ENCODE data around the gene FGA.

Gene FGA

DNA sequence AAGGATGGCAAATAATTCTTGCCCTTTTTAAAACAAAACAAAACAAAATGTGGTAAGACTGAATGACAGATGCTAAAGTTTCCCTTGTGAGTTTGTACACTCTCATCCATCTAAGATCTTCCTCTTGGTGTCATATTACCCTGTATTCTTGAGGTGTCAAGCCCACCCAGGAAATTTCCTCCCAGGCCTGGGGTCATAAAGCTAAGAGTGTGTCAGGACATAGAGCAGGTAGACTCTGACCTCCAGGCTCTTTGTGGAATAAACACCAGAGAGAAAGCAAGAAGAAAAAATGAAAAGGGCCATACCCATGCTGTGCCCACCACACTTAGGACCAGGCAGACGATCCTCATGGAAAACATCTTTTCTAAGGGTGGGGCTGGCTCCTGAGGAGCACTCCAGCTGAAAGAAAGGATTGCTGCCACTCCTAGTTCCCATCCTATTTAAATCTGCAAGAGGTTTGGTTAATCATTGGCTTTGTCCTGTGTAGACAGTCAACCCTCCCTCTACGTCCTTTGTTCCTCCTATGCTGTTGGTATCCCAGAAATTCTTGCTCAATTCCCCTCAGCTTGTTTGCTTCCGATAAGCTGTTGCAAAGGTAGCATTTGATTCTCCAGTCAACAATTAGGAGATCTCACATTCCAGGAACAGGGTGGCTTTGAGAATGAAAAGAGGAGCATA, at the start of gene FGA:
FGA (minus strand) TSS at position 414 of the 678 bp plus-strand sequence; CDS start at position 359, 55 bp downstream.
- no peak for DNase-seq (ENCODE audit: low read depth in 2 of 3, low spot score in 2 of 3)

DNA sequence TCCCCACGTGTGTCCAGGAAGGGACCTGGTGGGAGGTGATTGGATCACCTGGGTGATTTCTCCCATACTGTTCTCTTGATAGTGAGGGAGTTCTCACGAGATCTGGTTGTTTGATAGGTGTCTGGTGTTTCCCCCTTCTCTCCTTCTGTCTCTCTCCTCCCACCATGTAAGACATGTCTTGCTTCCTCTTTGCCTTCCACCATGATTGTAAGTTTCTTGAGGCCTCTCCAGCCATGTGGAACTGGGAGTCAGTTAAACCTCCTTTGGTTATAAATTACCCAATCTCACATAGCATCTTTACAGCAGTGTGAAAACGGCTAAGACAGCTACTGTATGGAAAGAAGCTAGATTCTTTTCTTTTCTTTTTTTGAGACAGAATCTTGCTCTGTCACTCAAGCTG, 43.5 kb upstream of the FGA start:
- DNase-seq (ENCODE audit: low read depth in 2 of 3, low spot score in 2 of 3): no peak

DNA sequence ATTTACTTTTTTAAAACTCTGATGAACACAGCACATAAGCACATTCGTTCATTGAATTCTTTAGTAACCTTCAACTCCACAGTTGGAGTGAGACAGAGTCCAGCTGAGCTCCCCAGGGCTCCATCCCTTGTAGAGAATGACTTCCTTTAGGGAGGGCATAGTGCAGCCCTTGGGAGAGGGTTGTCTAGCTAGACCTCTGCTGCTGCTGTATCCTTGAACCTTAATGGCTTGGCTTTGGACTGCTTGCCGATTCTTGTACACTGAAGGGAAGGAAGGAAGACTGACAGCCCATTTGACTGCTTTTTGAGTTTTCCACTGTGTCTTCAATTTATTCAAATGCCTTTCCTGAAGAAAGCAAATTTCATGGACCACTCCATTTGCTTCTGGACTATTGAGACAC, 41.3 kb upstream of the FGA start:
- DNase-seq (ENCODE audit: low read depth in 2 of 3, low spot score in 2 of 3): no peak

DNA sequence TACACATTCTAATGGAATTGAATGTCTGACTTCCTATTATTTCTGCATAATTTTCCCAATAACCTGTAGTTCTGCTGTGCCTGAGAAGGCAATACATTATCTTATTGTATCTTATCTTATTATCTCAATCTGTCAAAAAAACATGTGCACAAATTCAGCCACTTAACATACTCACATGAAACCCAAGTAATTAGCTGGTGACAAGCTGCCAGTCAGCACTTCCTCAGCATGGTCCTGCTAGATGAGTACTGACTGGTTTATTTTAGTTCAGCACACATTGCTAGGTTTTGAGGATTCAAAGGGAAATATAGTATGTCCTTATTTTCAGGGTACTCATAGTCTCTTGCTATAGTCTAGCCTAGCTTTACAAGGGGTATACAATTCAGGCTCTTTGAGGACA, 39.8 kb upstream of the FGA start:
- no peak for DNase-seq (ENCODE audit: low read depth in 2 of 3, low spot score in 2 of 3)

DNA sequence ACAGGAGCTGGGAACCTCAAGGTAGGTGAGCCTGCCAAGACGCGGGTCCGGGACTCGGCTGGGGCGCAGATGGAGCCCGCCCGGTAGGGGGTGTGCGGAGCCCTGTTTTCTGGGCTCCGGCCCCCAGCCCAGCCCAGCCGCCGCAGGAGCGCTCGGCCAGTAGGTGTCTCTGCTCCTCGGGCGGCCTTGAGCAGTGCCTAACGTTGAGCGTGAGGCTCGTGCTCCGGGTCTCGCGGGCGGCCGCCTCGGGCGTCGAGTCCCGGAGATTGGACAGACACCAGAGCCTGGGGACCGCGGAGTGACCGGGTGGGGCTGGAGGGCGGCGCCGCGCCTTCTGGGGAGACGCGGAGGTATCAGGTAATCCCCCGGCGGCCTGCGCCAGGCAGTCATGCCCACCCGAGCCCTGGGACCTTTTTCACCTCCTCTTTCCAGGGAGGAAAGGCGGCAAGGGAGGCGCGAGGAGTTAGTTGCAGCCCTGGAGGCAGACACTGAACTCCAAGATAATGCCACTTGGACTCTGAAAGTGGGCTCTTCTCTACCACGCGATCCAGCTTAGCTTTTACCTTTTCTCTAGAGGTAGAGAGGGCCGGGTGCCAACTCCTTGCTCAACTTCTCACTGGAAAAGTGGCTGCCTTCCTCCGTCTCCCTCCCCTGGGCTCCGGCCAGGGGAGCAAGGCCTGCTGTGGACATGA, 36.4 kb upstream of the FGA start:
- peak; percentile 10 to 32 (median 13) for DNase-seq (ENCODE audit: low read depth in 2 of 3, low spot score in 2 of 3)

DNA sequence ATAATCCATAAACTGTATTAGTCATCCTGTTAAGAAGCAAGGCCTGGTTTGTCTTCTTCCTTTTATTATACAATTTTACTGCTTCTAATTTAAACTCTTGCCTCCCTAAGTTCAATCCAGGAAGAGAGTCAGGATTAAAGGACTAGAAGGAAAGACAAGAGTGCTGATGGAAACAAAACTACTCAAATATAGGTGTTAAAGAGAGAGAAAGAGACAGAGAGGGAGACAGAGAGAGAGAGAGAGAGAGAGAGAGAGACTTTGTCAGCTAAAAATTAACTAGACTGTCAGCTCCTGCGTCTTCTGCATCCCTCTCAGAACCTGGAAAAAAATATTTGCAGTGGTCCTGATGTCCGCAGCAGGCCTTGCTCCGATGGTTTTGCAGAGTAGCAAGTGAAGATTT, 35.4 kb upstream of the FGA start:
- DNase-seq (ENCODE audit: low read depth in 2 of 3, low spot score in 2 of 3): no peak

DNA sequence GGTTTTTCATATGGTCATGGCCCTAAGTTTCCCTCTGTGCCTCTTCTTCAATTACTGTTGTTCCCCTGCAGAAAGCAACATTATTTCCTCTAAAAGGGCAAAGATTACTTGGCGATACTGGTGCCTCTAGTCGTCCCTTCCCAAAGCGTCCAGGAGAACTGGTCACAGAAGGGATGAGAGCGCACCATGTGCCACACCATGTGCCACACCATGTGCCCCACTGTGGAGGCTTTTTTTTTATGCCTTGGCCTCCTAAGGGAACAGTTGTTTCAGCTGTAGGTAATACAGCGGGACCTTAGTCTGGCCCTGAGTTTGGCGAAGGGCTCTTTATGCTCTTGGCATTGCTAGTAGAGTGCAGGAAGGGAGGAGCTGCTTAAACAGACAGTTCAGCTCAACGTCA, 33.5 kb upstream of the FGA start:
- DNase-seq (ENCODE audit: low read depth in 2 of 3, low spot score in 2 of 3): no peak

DNA sequence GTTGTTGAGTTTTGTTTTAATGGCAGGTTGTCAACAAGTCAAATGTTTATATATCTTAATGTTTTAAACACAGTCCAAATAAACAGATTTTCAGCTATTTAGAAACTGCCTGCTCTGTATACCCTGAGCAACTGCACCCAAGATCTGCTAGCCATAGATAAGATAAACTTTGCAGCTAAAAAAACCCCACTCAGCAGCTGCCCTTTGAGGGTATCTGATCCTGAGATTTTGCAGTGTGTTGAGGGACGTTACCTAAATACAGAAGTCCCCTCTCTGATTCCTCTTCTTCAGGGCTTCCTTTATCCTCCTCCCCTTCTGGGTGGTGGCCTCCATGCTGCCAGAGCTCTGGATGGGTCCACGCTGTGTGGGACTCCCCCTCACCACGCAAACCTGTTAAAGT, 32.9 kb upstream of the FGA start:
- no peak for DNase-seq (ENCODE audit: low read depth in 2 of 3, low spot score in 2 of 3)

DNA sequence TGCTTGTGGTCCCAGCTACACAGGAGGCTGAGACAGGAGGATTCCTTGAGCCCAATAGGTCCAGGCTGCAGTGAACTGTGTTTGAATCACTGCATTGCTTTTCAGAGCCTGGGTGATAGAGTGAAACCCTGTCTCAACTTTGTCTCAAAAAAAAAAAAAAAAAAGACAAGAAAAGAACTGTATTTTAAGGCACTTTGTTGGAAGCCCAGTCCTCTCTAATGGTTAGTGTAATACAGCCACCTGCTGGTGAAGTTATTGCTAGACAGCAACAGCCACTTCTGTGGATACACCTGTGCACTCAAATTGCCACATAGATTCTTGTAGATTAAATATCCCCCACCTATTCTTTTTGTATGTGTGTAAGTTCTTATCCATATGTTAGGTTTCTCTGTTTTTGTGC, 32.1 kb upstream of the FGA start:
- DNase-seq (ENCODE audit: low read depth in 2 of 3, low spot score in 2 of 3): no peak

DNA sequence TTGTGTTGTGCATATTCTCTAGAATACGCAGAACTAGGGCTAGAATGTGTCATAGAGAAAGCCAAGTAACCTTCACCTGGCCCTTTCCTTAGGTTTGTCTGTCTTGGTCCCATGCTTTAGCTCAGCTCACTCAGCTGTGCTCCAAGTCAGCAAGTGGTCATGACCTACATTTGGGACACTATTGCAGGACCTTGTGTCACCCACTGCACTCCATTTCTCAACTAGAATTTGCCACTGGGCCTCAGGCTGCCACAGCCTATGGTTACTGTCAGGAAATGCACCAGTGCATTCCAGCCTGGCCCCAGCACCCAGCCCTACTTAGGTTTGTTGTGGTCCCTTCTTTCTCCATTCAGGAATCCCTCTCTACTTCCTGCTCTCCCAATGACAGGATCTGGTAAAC, 29.6 kb upstream of the FGA start:
- DNase-seq (ENCODE audit: low read depth in 2 of 3, low spot score in 2 of 3): no peak

DNA sequence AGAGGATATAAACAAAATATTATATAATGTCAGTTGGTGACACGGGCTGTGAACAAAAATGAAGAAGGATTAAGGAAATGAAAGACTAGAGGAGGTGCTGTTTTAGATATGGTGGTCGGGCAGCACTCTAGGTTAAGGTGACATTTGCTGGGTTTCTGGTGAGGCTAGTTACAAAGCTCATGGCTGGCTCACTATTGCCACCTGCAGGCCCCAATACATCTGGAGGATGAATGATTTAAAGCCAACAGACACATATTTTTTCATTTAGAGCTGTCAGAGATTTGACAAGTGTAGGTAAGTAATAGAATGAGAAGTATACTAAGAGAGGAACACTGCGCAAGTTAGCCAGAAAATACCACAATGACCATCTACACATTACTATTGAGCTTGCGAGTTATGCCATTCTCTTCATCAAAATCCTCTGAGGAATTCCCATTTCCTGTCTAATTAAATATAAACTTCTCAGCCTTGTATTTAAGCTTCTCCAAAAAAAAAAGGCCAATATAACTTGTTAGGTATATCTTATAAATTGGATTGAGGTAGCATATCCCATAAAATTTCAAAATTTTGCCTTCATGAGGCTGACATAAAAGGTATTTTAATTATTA, 28.3 kb upstream of the FGA start:
- peak in 2 of 3 experiments; percentile 6 to 20 for DNase-seq (ENCODE audit: low read depth in 2 of 3, low spot score in 2 of 3)

DNA sequence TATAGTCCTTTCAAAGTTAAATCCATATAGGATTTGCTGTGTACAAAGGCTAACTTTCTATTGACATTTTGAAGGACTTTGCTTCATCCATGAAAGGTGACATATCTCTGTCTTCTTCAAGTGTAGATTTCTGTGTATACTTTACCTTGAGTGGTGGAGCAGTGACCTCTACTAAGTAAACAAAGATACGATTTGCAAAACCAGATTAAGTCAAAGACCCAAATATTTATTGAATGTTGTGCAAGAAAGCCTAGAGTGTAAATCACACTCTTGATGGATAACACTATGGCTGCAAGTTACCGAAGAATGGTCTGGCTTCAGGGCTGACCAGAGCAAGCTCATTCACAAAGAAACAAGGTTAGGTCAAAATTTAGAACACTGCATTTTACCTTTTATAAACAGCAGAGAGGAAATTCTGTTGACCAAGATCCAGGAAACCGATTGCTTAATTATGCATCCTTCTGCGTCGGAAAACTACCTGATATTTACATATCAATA, 27.3 kb upstream of the FGA start:
- no peak for DNase-seq (ENCODE audit: low read depth in 2 of 3, low spot score in 2 of 3)

DNA sequence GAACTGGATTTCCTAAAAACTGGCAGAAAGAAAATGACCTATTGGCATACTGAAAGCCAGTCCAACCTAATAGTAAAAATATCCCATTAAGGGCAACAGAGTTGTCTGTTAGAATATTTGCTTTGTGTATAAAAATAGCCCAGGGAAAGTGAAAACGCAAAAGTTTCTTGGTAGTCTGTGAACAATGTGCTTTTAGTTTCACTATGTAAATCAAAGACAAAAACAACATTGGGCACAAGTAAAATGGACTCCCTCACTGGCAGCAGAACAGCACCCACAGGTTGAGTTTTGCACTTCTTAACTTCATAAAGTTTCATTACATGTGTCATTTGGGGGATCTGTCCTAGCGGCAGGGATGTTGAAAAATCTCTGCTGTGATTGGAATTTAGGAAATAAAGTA, 26.2 kb upstream of the FGA start:
- DNase-seq (ENCODE audit: low read depth in 2 of 3, low spot score in 2 of 3): no peak

DNA sequence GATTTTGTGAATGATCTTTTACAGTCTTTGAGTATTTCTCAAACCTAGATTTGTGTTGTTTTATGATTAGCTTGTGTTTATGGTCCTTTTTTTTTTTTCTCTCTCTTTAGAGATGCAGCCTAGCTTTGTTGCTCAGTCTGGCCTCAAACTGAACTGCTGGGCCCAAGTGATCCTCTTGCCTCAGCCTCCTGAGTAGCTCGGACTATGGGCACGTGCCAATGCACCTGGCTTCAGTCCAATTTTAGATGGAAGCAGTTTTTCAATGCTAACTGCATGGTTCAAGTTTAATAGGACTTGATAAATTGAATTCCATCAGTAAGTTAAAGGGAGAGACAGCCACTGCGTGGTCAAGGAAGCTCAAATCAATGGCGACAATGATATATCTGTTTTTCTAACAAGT, 25.7 kb upstream of the FGA start:
- DNase-seq (ENCODE audit: low read depth in 2 of 3, low spot score in 2 of 3): no peak

DNA sequence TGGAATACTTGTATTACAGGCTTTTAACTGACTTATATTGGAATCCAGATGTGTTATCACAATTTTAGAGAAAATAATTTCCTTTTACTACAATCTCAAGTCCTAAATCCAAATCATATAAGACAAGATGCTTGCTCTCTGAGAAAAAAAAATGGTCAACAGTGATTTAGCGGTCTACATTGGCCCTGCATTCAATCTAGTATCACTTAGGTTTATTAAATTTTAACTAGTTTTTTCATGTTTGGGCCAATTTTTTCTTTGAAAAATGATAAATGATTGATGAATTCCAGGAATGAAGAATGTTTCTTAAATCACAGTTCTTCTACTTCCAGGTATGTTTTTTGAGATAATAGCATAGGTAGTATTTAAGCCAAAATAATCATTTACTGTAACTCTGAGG, 24.7 kb upstream of the FGA start:
- no peak for DNase-seq (ENCODE audit: low read depth in 2 of 3, low spot score in 2 of 3)

DNA sequence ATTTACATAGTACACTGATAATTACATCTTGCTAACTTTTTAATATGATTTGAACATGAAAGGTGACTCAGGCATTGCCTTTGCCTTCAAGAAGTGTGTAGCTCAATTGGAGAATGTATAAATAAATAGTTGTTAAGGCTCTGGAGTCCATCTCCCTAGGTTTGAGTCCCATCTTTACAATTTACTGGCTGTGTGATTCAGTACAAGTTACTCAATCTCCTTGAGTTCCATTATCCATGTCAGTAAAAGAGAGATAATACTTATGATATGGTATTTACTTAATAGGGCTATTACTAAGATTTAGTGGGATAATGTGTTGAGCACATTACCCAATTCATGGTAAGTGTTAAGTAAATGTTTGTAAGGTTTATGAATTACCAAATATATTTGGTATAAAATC, 23.8 kb upstream of the FGA start:
- no peak for DNase-seq (ENCODE audit: low read depth in 2 of 3, low spot score in 2 of 3)

DNA sequence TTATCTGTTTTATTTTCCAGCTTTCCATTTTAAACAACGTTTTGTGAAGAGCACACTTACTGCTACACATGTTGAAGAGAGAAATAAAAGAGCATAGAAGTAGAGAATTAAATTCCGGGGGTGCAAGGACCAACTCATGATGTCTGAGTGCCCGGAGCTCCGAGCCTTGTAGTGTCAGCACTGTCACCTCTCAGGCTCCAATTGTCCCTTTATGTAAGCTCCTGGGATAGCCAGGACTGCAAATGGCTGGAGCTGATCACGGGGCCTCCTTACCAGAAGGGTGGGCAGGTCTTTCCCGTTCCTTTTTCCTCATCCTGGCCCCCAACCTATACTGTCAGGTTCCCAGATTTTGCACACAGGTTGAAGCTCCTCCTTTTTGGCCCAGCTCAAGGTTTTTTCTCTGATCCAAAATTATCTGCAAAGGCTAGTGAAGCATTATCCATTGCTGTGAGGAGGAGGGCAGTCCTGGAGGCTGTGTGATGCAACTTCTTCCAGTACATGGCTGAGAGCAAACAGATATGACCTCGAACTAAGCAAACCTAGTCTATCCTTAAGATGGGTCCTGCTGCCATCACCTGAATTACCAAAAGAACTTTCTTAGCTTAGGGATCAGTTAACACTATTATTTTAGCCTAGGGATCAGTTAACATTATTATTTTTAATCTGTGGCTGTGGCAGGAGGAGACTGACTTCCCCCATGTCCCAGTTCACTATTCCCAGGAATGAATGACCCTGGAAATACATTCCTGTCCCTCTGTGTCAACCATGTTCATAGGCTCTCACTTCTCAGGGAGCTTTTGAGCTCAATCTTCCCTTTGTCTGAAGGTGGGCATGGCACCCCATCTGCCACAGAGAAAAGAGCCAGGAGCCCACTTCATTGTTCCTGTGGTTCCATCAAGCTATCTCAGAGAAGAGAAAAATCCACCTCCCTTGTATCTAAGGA, 22.2 kb upstream of the FGA start, which contains the start of gene FGG:
FGG (minus strand) TSS at position 185 of the 943 bp plus-strand sequence; CDS start at position 138, 47 bp downstream.
- DNase-seq (ENCODE audit: low read depth in 2 of 3, low spot score in 2 of 3): no peak

DNA sequence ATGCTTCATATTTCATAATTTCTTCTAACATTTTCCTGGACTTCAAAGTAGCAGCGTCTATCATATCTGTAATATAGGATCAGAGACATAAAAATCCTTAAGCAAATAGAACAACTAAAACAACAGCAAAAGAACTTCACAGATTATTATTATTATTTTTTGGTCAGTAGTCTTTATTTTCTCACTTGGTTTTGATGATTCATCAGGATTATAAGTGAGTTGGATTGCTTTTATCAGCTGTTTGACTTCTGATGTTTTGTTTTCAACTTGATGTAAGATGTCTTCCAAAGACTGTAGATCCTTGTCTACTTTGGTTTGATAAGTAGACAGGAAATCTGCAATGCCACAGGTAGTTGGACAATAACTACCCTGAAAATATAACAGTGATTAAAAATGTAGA, 21.3 kb upstream of the FGA start:
- no peak for DNase-seq (ENCODE audit: low read depth in 2 of 3, low spot score in 2 of 3)

DNA sequence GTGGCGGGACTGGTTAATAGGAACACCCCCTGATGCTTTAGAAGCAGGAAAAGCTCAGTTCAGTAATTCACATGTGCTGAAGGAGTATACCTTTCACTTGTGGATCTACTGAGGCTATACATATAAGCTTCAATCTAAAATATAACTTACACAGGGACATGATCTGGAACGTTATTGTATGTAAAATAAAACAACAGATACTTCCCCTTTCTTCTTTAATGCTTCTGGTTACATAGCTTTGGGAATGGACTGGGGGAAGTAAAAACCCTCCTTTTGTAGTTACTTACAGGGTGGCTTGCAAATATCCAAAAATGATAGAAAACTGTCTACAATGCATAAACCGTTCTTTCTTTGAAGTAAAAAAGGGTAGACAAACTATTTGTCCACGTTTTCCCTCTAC, 20.0 kb upstream of the FGA start:
- DNase-seq (ENCODE audit: low read depth in 2 of 3, low spot score in 2 of 3): no peak

DNA sequence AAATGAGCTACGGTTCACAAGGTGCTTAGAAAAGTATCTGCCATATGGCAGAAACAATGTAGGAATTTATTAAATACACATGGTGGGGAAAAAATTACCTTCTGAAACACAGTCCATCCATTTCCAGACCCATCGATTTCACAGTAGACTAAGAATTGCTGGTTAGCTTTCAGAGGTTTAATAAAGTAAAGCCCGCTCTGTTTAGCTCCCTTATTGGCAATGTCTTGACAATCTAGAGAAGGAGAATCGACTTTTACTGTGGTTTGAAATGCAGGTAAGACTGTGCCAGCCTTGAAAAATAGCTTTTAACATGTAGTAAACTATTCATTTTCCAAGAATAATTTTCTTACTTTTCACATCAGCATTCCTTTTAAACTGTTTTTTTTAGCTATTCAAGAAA, 19.0 kb upstream of the FGA start:
- DNase-seq (ENCODE audit: low read depth in 2 of 3, low spot score in 2 of 3): no peak
